ENCODE data around the gene MICA.

GRCh38 chr6:31405996-31406395, 2.6 kb downstream of the MICA start:
- no peak for TF ChIP-seq CTCF (IDR thresholded peaks at IDR 0.05; ENCODE audit: low read depth, low read length, missing input control)
- no peak for TF ChIP-seq HNF4G (IDR thresholded peaks at IDR 0.05)
- no peak for TF ChIP-seq ATF3 (IDR thresholded peaks at IDR 0.05)
- TF ChIP-seq MAX (IDR thresholded peaks at IDR 0.05): no peak
- TF ChIP-seq TAF1 (conservative IDR thresholded peaks at IDR 0.05): no peak
- TF ChIP-seq YY1 (IDR thresholded peaks at IDR 0.05): no peak
- TF ChIP-seq SP1 (IDR thresholded peaks at IDR 0.05): no peak

All from liver (tissue), 3 donors.